Upper lobe of right lung (tissue), 1 donor: ENCODE results near the gene ARHGEF28. TPM values are rescaled to one million over a fixed set of nuclear protein-coding genes. Genes with fewer than 3 reads are reported as not detected.

Experiments
- ATAC-seq: fragments of 200-7000 bp; cut with Tn5 transposase; one replicate; pipeline ENCODE4 v1.9.1; 2020; ENCODE audit warnings: mild to moderate bottlenecking, moderate library complexity
- DNase-seq: peaks from one replicate; pipeline ENCODE4 v3.0.0-alpha.2; 2020
- H3K27ac ChIP-seq: fragments of 200-600 bp; one replicate; pipeline ENCODE4 v1.8.0; 2022
- H3K27me3 ChIP-seq: fragments of 200-600 bp; one replicate; pipeline ENCODE4 v1.8.0; 2022; ENCODE audit warnings: mild to moderate bottlenecking
- H3K36me3 ChIP-seq: fragments of 200-600 bp; one replicate; pipeline ENCODE4 v1.8.0; 2022
- H3K4me1 ChIP-seq: fragments of 200-600 bp; one replicate; pipeline ENCODE4 v1.8.0; 2022
- H3K4me3 ChIP-seq: fragments of 200-600 bp; one replicate; pipeline ENCODE4 v1.8.0; 2022; ENCODE audit warnings: mild to moderate bottlenecking
- H3K9me3 ChIP-seq: fragments of 200-600 bp; one replicate; pipeline ENCODE4 v1.8.0; 2022
- intact Hi-C: fragments of 100-400 bp; cut with DNase I; formaldehyde crosslinking; loops from one replicate; pipeline ENCODE4 v1.11.0; 2022
- total RNA-seq: library from RNA; stranded (reverse); fragmentation: NEBNext Ultra II Directional; extraction: Animal tissue kit (Norgen Biotek cat#: 25700); gene quantifications from one replicate; pipeline ENCODE4 v1.2.1, GENCODE V29; 2021
- TF ChIP-seq, protein P1 (sequence below): fragments of 200-600 bp; IDR thresholded peaks from one replicate; pipeline ENCODE4 v1.8.0; 2022; ENCODE audit warnings: antibody characterized with exemption
- donor health status: DM: no; HTN: yes; CAD: no; lungs with severe emphysema.

The ARHGEF28 gene
- total RNA-seq, 1 donor from 2014 or later, result 22.3 TPM

- DNase-seq (peak; percentile 73), ATAC-seq (peak; percentile 97)
- TF ChIP-seq, protein P1, sequence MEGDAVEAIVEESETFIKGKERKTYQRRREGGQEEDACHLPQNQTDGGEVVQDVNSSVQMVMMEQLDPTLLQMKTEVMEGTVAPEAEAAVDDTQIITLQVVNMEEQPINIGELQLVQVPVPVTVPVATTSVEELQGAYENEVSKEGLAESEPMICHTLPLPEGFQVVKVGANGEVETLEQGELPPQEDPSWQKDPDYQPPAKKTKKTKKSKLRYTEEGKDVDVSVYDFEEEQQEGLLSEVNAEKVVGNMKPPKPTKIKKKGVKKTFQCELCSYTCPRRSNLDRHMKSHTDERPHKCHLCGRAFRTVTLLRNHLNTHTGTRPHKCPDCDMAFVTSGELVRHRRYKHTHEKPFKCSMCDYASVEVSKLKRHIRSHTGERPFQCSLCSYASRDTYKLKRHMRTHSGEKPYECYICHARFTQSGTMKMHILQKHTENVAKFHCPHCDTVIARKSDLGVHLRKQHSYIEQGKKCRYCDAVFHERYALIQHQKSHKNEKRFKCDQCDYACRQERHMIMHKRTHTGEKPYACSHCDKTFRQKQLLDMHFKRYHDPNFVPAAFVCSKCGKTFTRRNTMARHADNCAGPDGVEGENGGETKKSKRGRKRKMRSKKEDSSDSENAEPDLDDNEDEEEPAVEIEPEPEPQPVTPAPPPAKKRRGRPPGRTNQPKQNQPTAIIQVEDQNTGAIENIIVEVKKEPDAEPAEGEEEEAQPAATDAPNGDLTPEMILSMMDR, result peak; percentile 97
- no peaks in the 10 kb centered on the region for H3K27me3 ChIP-seq
- intact Hi-C loops, result loop anchor here (5.0 kb wide), 1 partner anchor 206 kb away; no protein-coding TSS in a partner anchor
- no peaks in the 10 kb centered on the region for H3K36me3 ChIP-seq
- H3K27ac ChIP-seq, result no peak overlapping the region
- H3K4me3 ChIP-seq, result no peak overlapping the region
- H3K4me1 ChIP-seq, result peaks cover 16% of the 10 kb centered on the region
- no peaks in the 10 kb centered on the region for H3K9me3 ChIP-seq
Observed at GRCh38 chr5:73792687-73793320, 166.8 kb downstream of the ARHGEF28 start.

- H3K4me3 ChIP-seq, result no peak overlapping the region
- ATAC-seq (no peak), DNase-seq (no peak)
- no peaks in the 10 kb centered on the region for H3K27me3 ChIP-seq
- intact Hi-C loops, result loop anchor here (5.0 kb wide), 1 partner anchor 207 kb away; no protein-coding TSS in a partner anchor
- TF ChIP-seq, protein P1, result no peak
- no peaks in the 10 kb centered on the region for H3K9me3 ChIP-seq
- no peaks in the 10 kb centered on the region for H3K36me3 ChIP-seq
- no peak overlapping the region for H3K27ac ChIP-seq
- H3K4me1 ChIP-seq, result peaks cover 16% of the 10 kb centered on the region
Observed at GRCh38 chr5:73793911-73794310, 167.9 kb downstream of the ARHGEF28 start.

DNA sequence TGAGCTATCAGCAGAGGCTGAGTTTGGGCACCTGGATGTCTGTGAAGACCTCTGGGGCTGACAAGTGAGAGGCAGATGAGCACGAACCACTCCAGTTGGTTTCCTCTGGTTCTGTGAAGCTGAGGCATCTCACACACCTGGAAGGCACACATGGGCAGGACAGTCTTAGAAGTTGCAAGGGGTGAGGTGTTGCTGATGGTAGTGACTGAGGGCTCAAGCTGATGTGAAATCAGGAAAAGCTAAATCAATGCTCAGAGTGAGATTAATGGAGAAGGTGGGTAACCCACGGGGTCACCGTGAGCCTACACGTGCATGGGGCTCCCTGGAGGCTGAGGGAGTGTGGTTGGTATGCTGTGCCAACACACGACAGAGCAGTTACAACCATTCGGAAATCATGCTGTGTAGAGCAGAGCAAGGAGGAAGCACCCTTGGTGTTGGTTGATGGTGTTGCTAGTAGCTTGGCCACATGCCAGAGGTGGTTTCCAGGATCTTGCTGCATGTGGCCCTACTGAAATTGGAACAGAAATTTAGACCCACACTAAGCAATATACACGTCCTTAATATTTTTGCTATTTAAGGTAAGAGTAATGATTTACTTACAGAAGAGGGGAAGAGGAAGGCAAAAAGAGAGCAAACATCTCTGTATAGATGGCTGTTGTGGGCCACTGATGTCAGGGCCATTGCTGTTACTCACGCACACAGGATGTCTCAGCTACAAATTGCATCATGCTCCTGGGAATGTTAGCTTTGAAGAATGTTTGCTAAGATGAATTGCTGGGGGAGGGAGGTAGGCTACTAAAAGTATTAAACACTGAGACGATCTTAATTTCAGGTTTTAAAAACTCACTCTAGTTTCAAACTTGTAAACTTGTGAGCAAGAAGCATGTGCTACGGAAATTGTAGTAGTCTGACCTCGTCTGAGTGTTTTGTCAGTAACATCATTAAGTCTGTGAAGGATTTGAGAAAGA is 170.5 kb downstream of the ARHGEF28 start:
- TF ChIP-seq, protein P1, result no peak
- no peaks in the 10 kb centered on the region for H3K27me3 ChIP-seq
- ATAC-seq, result peak; percentile 66
- H3K4me1 ChIP-seq, result peaks cover 16% of the 10 kb centered on the region
- H3K9me3 ChIP-seq, result no peaks in the 10 kb centered on the region
- H3K27ac ChIP-seq, result peak overlapping the region; percentile 9
- intact Hi-C loops, result no loop called here
- DNase-seq, result peak; percentile 64
- H3K36me3 ChIP-seq, result no peaks in the 10 kb centered on the region
- no peak overlapping the region for H3K4me3 ChIP-seq

DNA sequence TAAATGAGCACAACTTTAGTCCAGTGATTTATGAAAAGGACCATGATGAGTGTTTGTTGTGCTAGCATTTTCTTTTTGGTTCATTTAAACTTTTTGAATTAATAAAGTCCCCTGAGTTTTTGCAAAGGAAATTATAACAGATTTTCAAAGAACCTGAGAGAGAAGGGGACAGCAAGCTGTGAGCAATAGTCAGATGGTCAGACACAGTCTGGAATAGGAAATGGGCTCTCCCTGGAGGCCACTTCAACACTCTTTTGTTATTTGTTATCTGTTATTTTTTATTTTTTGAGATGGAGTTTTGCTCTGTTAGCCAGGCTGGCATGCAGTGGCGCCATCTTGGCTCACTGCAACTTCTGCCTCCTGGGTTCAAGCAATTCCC is 171.1 kb downstream of the ARHGEF28 start:
- ATAC-seq (no peak), DNase-seq (no peak)
- Histone ChIP-seq H3K27ac (peak overlapping the region; percentile 9), H3K4me3 (no peak overlapping the region), H3K27me3 (no peaks in the 10 kb centered on the region), H3K36me3 (no peaks in the 10 kb centered on the region), H3K9me3 (no peaks in the 10 kb centered on the region), H3K4me1 (peaks cover 16% of the 10 kb centered on the region)
- intact Hi-C loops, result no loop called here
- TF ChIP-seq, protein P1, result no peak

DNA sequence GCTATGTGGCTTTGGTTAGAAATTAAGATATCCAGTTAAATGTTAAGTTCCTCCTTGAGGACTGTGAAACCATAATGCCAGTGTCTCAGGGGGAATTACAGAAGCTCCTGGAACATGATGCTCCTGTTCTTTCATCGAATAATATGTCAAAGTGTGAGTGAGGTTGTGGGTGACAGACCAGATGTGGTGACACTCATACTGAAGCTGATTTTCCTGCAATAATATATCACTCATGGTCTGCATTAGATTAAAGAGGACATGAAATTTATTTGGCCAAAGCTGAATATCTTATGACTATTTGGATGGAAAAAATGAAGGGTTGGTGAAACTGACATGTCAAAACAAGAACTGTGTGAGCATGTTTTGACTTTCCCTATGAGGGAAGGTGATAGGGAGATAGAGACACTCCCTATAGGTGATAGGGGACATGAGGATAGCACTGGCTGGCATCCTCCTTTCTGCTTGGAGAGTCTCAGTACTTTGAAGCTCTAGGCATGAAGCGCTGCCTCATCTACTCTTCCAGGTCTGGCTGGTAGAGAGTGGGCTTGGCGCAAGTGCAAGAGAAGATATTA is 173.5 kb downstream of the ARHGEF28 start:
- ATAC-seq (no peak), DNase-seq (no peak)
- TF ChIP-seq, protein P1, result no peak
- intact Hi-C loops, result no loop called here
- Histone ChIP-seq H3K4me1 (peaks cover 10% of the 10 kb centered on the region), H3K9me3 (no peaks in the 10 kb centered on the region), H3K36me3 (no peaks in the 10 kb centered on the region), H3K27ac (no peak overlapping the region), H3K4me3 (no peak overlapping the region), H3K27me3 (no peaks in the 10 kb centered on the region)
